ENCODE measurements around the gene STAT2.

GRCh38 chr12:56338308-56339157 is 21.4 kb downstream of the STAT2 start, which contains the start of gene IL23A:
- TF ChIP-seq CTCF (optimal IDR thresholded peaks at IDR 0.05 in 1 of 3, IDR thresholded peaks at IDR 0.05 in 1 of 3, conservative IDR thresholded peaks at IDR 0.05 in 1 of 3; ENCODE audit: extremely low read depth in 1 of 3, insufficient read depth in 2 of 3, low read length in 3 of 3) (no peak), EZH2 (IDR thresholded peaks at IDR 0.05; ENCODE audit: low read length) (no peak)

All from keratinocyte (primary cell).